ENCODE results near the gene SAMD4B. TPM values are rescaled to one million over a fixed set of nuclear protein-coding genes. Genes with fewer than 3 reads are reported as not detected.
A peak's percentile ranks its signal among the peaks of the same experiment; 100 is the strongest.
"Not testable (repeated sequence)": the region's sequence is repeated elsewhere in the genome, so short reads cannot be mapped to it uniquely, and the experiment has no call there.

Gene SAMD4B
- total and polyA plus RNA-seq, 7 experiments from 2014 or later = 7.3 to 84.6 (median 64.0) TPM

DNA sequence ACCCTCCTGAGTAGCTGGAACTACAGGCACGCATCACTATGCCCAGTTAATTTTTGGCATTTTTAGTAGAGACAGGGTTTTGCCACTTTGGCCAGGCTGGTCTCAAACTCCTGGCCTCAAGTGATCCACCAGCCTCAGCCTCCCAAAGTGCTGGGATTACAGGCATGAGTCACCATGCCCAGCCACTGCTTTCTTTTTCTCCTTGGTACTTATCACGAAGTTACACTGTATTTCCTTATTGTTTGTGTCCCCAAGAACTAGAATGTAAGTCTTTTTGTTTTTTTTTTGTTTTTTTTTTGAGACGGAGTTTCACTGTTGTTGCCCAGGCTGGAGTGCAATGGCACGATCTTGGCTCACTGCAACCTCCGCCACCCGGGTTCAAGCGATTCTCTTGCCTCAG is 2.1 kb upstream of the SAMD4B start:
- peak overlapping the region; percentile 36 to 97 (median 96) for H3K27ac Mint-ChIP-seq
- H3K27me3 ChIP-seq (ENCODE audit: control insufficient read depth in 2 of 2, insufficient read depth in 2 of 2, low read length in 2 of 2); H3K36me3 ChIP-seq (ENCODE audit: control insufficient read depth in 2 of 3, insufficient read depth in 3 of 3, low read length in 3 of 3); ATAC-seq; H3K9me3 ChIP-seq (ENCODE audit: control insufficient read depth in 2 of 3, low read length in 3 of 3); H3K27me3 Mint-ChIP-seq; H3K9me3 Mint-ChIP-seq; DNase-seq; CTCF ChIA-PET; H3K4me3 ChIP-seq (ENCODE audit: low read length): not testable (repeated sequence)
- Histone ChIP-seq H3K27ac (ENCODE audit: low read depth, low read length) (peak overlapping the region; percentile 78), H3K4me1 (ENCODE audit: control insufficient read depth in 2 of 2, insufficient read depth in 2 of 2, low read length in 2 of 2) (peaks cover 26 to 52% of the 10 kb centered on the region in 2 donors)
- POLR2A ChIA-PET = interaction anchor here (0.7 to 1.5 kb wide), 3 partner anchors 62 to 269 kb away, joined by 3 to 7 read pairs (median 3); no protein-coding TSS in a partner anchor
- intact Hi-C loops (cut with micrococcal nuclease) = loop anchor here (2.0 to 10.0 kb wide), 11 partner anchors 19 to 1922 kb away; partner anchors contain the start of genes COQ8B (in 1 of the 2), DYRK1B (in 1 of the 2), EID2B (in 1 of the 2) and HNRNPUL1 (in 1 of the 2)
- H3K36me3 Mint-ChIP-seq = peaks cover 3 to 22% (median 3%) of the 10 kb centered on the region in 5 donors
- H3K4me3 Mint-ChIP-seq = peak overlapping the region; percentile 90 to 100 (median 97)
- H3K4me1 Mint-ChIP-seq = peaks cover 57 to 73% (median 67%) of the 10 kb centered on the region in 7 donors

GRCh38 chr19:39341129-39341718 is 997 bp upstream of the SAMD4B start:
- ChIA-PET CTCF (no interaction called here), POLR2A (interaction anchor here (0.6 to 3.6 kb wide), 7 partner anchors 8 to 1922 kb away, joined by 3 to 23 read pairs (median 5); partner anchors contain the start of genes MED29, PAF1, PLEKHG2 and RPS16)
- peak overlapping the region; percentile 90 to 97 (median 96) for H3K27ac Mint-ChIP-seq
- intact Hi-C loops (cut with micrococcal nuclease) = loop anchor here (1.0 to 10.0 kb wide), 12 partner anchors 20 to 1921 kb away; partner anchors contain the start of genes COQ8B (in 1 of the 2), DYRK1B (in 1 of the 2), EID2 (in 1 of the 2) and EID2B (in 1 of the 2)
- Histone ChIP-seq H3K4me3 (ENCODE audit: low read length) (peak overlapping the region; percentile 95), H3K4me1 (ENCODE audit: control insufficient read depth in 2 of 2, insufficient read depth in 2 of 2, low read length in 2 of 2) (peaks cover 24 to 48% of the 10 kb centered on the region in 2 donors), H3K27ac (ENCODE audit: low read depth, low read length) (peak overlapping the region; percentile 78), H3K36me3 (ENCODE audit: control insufficient read depth in 2 of 3, insufficient read depth in 3 of 3, low read length in 3 of 3) (peaks cover 0 to 5% (median 0%) of the 10 kb centered on the region in 3 experiments), H3K27me3 (ENCODE audit: control insufficient read depth in 2 of 2, insufficient read depth in 2 of 2, low read length in 2 of 2) (no peaks in the 10 kb centered on the region), H3K9me3 (ENCODE audit: control insufficient read depth in 2 of 3, low read length in 3 of 3) (no peaks in the 10 kb centered on the region)
- peak overlapping the region; percentile 90 to 100 (median 97) for H3K4me3 Mint-ChIP-seq
- peaks cover 0 to 1% (median 0%) of the 10 kb centered on the region in 11 donors for H3K9me3 Mint-ChIP-seq
- peaks cover 0 to 20% (median 0%) of the 10 kb centered on the region in 5 donors for H3K36me3 Mint-ChIP-seq
- ATAC-seq (no peak), DNase-seq (peak in 2 of 9 donors; percentile 10 to 17)
- no peaks in the 10 kb centered on the region for H3K27me3 Mint-ChIP-seq
- peaks cover 64 to 75% (median 71%) of the 10 kb centered on the region in 7 donors for H3K4me1 Mint-ChIP-seq

GRCh38 chr19:39342647-39343305 is 555 bp downstream of the SAMD4B start:
- no peaks in the 10 kb centered on the region for H3K27me3 ChIP-seq (ENCODE audit: control insufficient read depth in 2 of 2, insufficient read depth in 2 of 2, low read length in 2 of 2)
- peak overlapping the region; percentile 70 to 90 (median 84) for H3K4me3 Mint-ChIP-seq
- H3K36me3 ChIP-seq (ENCODE audit: control insufficient read depth in 2 of 3, insufficient read depth in 3 of 3, low read length in 3 of 3) = peaks cover 0 to 5% (median 5%) of the 10 kb centered on the region in 3 experiments
- H3K4me3 ChIP-seq (ENCODE audit: low read length) = peak overlapping the region; percentile 61
- CTCF ChIA-PET = interaction anchor here (0.8 to 1.1 kb wide), 3 partner anchors 10 to 93 kb away, joined by 3 read pairs; partner anchors contain the start of genes PLEKHG2 and RPS16
- H3K27me3 Mint-ChIP-seq = no peaks in the 10 kb centered on the region
- H3K27ac Mint-ChIP-seq = peak overlapping the region; percentile 64 to 96 (median 87)
- peaks cover 0 to 1% (median 0%) of the 10 kb centered on the region in 11 donors for H3K9me3 Mint-ChIP-seq
- peaks cover 62 to 77% (median 73%) of the 10 kb centered on the region in 7 donors for H3K4me1 Mint-ChIP-seq
- DNase-seq = peak in 1 of 9 donors; percentile 29
- H3K9me3 ChIP-seq (ENCODE audit: control insufficient read depth in 2 of 3, low read length in 3 of 3) = no peaks in the 10 kb centered on the region
- intact Hi-C loops (cut with micrococcal nuclease) = loop anchor here (1.0 to 10.0 kb wide), 18 partner anchors 9 to 1920 kb away; partner anchors contain the start of genes MED29 (in 2 of the 2), PAF1 (in 2 of the 2), PLEKHG2 (in 2 of the 2) and COQ8B (in 1 of the 2)
- peaks cover 0 to 21% (median 4%) of the 10 kb centered on the region in 5 donors for H3K36me3 Mint-ChIP-seq
- H3K4me1 ChIP-seq (ENCODE audit: control insufficient read depth in 2 of 2, insufficient read depth in 2 of 2, low read length in 2 of 2) = peaks cover 23 to 34% of the 10 kb centered on the region in 2 donors
- H3K27ac ChIP-seq (ENCODE audit: low read depth, low read length) = peak overlapping the region; percentile 84
- ATAC-seq = no peak
- POLR2A ChIA-PET = interaction anchor here (0.6 to 3.6 kb wide), 13 partner anchors 11 to 724 kb away, joined by 3 to 23 read pairs (median 4); partner anchors contain the start of genes EIF3K, MED29, PAF1 and PLEKHG2

DNA sequence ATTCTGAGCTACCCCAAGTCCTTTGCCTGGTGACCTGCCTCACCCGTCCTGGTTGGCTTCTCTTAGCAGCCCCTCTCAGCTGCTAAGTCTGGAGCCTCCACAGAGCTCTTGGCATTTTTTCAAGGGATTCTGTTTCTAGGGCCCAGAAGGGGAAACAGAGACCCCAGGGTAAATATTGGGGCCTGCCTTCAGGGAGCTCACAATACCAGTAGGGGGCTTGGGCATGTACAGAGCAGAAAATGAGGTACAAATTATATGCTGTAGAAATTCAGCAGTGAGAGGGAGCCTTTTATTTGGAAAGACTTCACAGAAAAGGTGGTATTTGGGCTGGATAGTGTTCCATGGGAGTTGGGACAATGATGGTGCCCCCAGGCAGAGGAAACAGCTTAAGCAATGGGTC is 3.7 kb downstream of the SAMD4B start:
- no peak overlapping the region for H3K4me3 ChIP-seq (ENCODE audit: low read length)
- ChIA-PET POLR2A (interaction anchor here (0.8 to 1.1 kb wide), 2 partner anchors 9 to 12 kb away, joined by 3 to 4 read pairs; no protein-coding TSS in a partner anchor), CTCF (interaction anchor here (0.9 kb wide), 1 partner anchor 128 kb away, joined by 3 read pairs; no protein-coding TSS in a partner anchor)
- DNase-seq (no peak), ATAC-seq (no peak)
- Mint-ChIP-seq H3K27me3 (no peaks in the 10 kb centered on the region), H3K4me3 (peak overlapping the region in 4 of 10 donors; percentile 8 to 86 (median 70)), H3K36me3 (peaks cover 0 to 25% (median 10%) of the 10 kb centered on the region in 5 donors), H3K27ac (peak overlapping the region in 7 of 9 donors; percentile 16 to 96 (median 84)), H3K4me1 (peaks cover 51 to 76% (median 69%) of the 10 kb centered on the region in 7 donors), H3K9me3 (no peaks in the 10 kb centered on the region)
- intact Hi-C loops (cut with micrococcal nuclease) = loop anchor here in 1 of 2 donors (10.0 kb wide), 2 partner anchors 951 to 1079 kb away; partner anchors contain the start of gene SERTAD1
- no peak overlapping the region for H3K27ac ChIP-seq (ENCODE audit: low read depth, low read length)
- peaks cover 0 to 28% (median 7%) of the 10 kb centered on the region in 3 experiments for H3K36me3 ChIP-seq (ENCODE audit: control insufficient read depth in 2 of 3, insufficient read depth in 3 of 3, low read length in 3 of 3)
- no peaks in the 10 kb centered on the region for H3K27me3 ChIP-seq (ENCODE audit: control insufficient read depth in 2 of 2, insufficient read depth in 2 of 2, low read length in 2 of 2)
- no peaks in the 10 kb centered on the region for H3K9me3 ChIP-seq (ENCODE audit: control insufficient read depth in 2 of 3, low read length in 3 of 3)
- peaks cover 16 to 21% of the 10 kb centered on the region in 2 donors for H3K4me1 ChIP-seq (ENCODE audit: control insufficient read depth in 2 of 2, insufficient read depth in 2 of 2, low read length in 2 of 2)

DNA sequence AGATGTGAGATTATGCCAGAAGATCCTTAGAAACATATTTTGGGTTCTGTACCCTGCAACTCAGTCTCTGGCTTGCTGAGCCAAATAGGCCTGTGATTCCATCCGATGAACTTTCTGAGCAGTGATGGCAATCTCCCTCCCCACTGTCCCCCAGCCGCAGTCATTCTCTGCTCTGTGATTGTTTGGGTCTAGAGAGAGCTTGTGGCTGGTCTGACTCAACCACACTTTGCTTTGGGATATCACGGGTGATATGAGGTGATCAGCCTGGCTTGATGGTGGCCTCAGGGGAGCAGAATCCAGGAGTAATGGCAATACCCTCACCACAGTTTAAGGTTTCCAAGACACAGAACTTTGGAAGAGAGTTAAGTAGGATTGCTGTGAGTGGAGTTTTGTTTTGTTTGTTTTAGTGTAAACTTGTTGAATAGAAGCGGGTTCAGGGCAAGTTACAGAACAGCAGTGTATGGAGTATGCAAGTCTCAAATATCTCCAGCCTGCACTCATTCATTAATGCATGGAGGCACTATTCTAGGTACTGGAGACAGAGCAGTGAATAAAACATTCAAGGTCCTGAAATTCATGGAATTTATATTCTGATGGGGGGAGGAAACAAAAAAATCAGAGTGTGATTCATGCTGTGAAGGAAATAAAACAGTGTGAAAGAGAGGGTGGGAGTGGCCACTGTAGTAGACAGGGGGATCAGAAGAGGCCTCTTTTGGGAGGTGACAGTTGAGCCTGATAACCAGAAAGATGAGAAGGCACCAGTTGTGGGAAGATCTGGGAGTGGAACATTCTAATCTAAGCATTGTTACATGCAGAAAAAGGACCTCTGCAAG is 5.3 kb downstream of the SAMD4B start:
- peaks cover 3 to 31% (median 10%) of the 10 kb centered on the region in 5 donors for H3K36me3 Mint-ChIP-seq

More for the DNA sequence above, 5.3 kb downstream of the SAMD4B start:
- H3K9me3 Mint-ChIP-seq = no peaks in the 10 kb centered on the region
- no peak overlapping the region for H3K4me3 Mint-ChIP-seq
- H3K27me3 ChIP-seq (ENCODE audit: control insufficient read depth in 2 of 2, insufficient read depth in 2 of 2, low read length in 2 of 2) = no peaks in the 10 kb centered on the region
- H3K36me3 ChIP-seq (ENCODE audit: control insufficient read depth in 2 of 3, insufficient read depth in 3 of 3, low read length in 3 of 3) = peaks cover 5 to 44% (median 7%) of the 10 kb centered on the region in 3 experiments
- peaks cover 14 to 21% of the 10 kb centered on the region in 2 donors for H3K4me1 ChIP-seq (ENCODE audit: control insufficient read depth in 2 of 2, insufficient read depth in 2 of 2, low read length in 2 of 2)
- intact Hi-C loops (cut with micrococcal nuclease) = loop anchor here in 1 of 2 donors (10.0 kb wide), 2 partner anchors 953 to 1077 kb away; partner anchors contain the start of gene SERTAD1
- no peaks in the 10 kb centered on the region for H3K9me3 ChIP-seq (ENCODE audit: control insufficient read depth in 2 of 3, low read length in 3 of 3)
- H3K4me1 Mint-ChIP-seq = peaks cover 50 to 84% (median 68%) of the 10 kb centered on the region in 7 donors
- ATAC-seq = no peak
- H3K27me3 Mint-ChIP-seq = no peaks in the 10 kb centered on the region
- CTCF ChIA-PET = no interaction called here
- POLR2A ChIA-PET = interaction anchor here (1.0 kb wide), 1 partner anchor 11 kb away, joined by 4 read pairs; no protein-coding TSS in a partner anchor
- peak overlapping the region; percentile 6 for H3K27ac ChIP-seq (ENCODE audit: low read depth, low read length)
- no peak overlapping the region for H3K4me3 ChIP-seq (ENCODE audit: low read length)
- no peak for DNase-seq
- H3K27ac Mint-ChIP-seq = peak overlapping the region in 7 of 9 donors; percentile 1 to 62 (median 43)

Data from naive thymus-derived CD4-positive, alpha-beta T cell (primary cell).